ENCODE measurements around the gene COG5.
"Not testable (repeated sequence)": the region's sequence is repeated elsewhere in the genome, so short reads cannot be mapped to it uniquely, and the experiment has no call there.

The COG5 gene

DNA sequence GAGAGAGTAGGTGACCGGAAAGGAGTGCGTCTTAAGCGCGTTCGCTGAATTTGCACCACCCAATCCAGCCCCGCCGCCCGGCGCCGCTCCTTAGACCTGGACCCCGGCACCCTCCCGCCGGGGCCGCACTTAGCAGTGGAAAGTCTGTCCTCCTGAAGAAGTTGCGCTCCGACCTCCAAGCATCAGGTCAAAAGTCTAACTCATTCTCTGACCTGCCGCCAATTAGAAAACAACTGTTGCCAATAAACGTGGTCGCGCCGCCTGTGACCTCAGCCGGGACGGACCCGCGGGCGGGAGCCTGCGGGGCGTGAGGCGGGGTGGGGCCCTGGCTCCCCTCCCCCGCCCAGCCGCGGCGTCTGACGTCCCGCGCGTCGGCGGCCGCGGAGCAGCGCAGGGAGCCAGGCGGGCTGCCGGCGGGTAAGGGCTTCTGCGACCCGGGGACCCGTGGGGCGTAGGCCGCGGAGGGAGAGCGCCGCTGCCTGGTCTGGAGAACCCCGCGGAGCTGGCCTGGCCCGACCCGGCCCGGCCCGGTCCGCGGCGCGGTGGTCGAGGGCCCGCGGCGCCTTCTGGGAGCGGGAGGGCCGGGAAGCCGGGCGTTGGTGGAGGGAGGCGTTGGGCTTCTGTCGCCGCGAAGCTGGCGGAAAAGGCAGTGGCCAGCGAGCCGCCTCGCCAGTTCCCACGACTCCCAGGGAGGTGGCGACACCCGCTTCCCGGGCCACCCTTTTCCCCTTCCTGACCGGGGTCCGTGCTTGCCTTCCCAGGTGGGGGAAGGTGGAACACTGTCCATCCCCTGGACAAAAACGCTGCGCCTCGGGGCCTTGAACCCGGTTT lies 16.4 kb upstream of the COG5 start, which contains the start of gene BCAP29:
TSS of gene BCAP29 (plus strand) at position 362 of the 831 bp plus-strand sequence. CDS start 527 bp downstream, outside the sequence.
- peak in 50 of 51 donors; percentile 22 to 85 (median 71) for DNase-seq

GRCh38 chr7:107579554-107579884 lies 15.8 kb upstream of the COG5 start:
- peak in 1 of 51 donors; percentile 60 for DNase-seq

GRCh38 chr7:107573537-107573936 lies 9.8 kb upstream of the COG5 start:
- DNase-seq = no peak

DNA sequence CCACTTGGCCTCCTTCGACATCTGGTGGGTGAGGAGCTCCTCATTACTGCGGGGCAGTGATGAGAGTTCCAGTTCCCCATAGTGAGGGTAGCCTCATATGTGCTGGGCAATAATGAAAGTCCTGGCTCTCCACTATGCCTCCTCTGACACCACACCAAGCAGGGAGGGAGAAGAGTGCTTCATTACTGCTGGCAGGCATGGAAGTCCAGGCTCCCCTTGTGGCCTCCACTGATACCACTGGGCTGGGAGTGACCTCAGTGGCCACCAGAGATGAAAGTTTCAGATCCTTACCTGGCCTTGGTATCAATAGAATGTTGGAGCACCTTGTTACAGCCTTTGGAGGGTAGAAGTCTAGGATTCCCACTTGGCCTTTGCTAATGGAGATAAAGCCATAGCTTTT lies 6.6 kb upstream of the COG5 start:
- DNase-seq = no peak

GRCh38 chr7:107564553-107565298 lies 1.0 kb upstream of the COG5 start:
- DNase-seq = peak in 1 of 51 donors; percentile 49

- DNase-seq = peak in 15 of 51 donors; percentile 16 to 80 (median 60)
Measured at GRCh38 chr7:107563081-107563774, 492 bp downstream of the COG5 start.

DNA sequence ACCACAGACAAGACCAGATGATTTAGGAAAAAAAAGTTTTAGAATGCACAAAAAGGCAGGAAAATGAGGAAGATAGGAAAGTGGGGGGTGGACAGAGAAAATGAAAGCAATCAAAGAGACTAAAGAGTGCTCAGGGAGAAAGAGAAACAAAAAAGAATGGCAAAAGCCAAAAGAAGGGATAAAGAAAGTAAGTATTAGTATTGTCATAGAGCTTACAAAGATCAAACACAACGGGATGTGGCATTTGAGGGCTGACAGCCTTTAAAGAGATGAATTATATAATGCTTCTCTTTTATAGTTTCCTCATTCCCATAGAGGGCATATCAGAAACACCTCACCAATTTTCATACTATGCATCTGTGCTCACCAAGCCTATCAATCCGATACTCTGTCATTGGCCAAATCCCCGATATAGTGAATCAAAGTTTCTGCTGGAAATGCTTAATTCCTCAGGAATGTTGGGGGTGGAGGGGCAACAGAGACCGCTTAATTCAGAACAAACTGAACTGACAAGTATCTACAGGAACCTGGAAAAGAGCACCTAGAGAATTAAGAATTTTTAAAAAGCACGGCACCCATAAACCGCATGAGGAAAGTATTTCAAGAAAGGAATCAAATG lies 2.7 kb downstream of the COG5 start:
- DNase-seq = no peak

- no peak for DNase-seq
Measured at GRCh38 chr7:107559864-107560263, 3.9 kb downstream of the COG5 start.

DNA sequence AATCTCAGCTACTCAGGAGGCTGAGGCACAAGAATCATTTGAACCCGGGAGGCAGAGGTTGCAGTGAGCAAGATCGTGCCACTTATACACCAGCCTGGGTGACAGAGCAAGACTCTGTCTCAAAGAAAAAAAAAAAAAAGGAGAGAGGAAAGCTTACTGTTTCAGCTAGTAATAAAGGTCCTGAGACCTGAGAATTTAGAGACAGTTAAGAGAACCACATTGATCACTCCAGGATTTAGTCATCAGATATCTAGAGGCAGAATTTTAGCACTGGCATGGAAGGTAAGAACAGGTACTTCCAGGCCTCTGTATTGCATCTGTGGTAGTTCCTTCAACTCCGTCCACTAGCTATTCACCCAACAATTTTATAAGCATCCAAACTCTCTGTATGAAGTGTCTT lies 7.8 kb downstream of the COG5 start:
- DNase-seq = no peak

GRCh38 chr7:107551936-107552335 lies 11.8 kb downstream of the COG5 start:
- no peak for DNase-seq

DNA sequence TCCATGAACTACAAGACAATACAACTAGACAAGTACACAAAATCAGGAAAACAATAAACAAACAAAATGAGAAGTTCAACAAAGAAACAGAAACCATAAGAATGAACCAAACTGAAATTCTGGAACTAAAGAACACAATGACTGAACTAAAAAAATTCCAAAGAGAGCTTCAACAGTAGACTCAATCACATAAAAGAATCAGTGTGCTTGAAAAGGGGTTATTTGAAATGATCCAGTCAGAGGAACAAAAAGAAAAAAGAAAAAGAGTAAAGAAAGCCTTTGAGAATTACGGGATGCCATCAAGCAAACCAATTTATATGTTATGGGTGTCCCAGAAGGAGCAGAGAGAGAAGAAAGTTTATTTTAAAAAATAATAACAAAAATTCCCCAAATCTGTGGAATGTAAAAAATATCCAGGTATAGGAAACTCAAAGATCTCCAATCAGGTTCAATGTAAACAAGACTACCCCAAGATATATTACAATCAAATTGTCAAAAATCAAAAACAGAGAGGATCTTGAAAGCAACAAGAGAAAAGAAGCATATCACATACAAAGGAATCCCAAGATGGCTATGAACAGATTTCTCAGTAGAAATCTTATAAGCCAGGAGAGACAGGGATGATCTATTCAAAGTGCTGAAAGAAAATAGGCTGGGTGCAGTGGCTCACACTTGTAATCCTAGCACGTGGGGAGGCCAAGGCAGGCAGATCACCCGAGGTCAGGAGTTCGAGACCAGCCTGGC lies 18.7 kb downstream of the COG5 start:
- DNase-seq = no peak

GRCh38 chr7:107543338-107543993 lies 20.3 kb downstream of the COG5 start:
- no peak for DNase-seq

GRCh38 chr7:107538001-107538400 lies 25.7 kb downstream of the COG5 start:
- DNase-seq = no peak

DNA sequence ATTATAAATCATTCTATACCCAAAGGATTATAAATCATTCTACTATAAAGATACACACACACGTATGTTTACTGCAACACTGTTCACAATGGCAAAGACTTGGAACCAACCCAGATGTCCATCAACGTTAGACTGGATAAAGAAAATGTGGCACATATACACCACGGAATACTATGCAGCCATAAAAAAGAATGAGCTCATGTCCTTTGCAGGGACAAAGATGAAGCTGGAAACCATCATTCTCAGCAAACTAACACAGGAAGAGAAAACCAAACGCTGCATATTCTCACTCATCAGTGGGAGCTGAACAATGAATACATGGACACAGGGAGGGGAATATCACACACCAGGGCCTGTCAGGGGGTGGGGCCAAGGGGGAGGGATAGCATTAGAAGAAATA lies 26.5 kb downstream of the COG5 start:
- not testable (repeated sequence) for DNase-seq

- no peak for DNase-seq
Measured at GRCh38 chr7:107534139-107534538, 29.6 kb downstream of the COG5 start.

GRCh38 chr7:107530751-107531150 lies 33.0 kb downstream of the COG5 start:
- DNase-seq = no peak

- DNase-seq = no peak
Measured at GRCh38 chr7:107528461-107528860, 35.3 kb downstream of the COG5 start.

- DNase-seq = no peak
Measured at GRCh38 chr7:107527196-107527595, 36.5 kb downstream of the COG5 start.

DNA sequence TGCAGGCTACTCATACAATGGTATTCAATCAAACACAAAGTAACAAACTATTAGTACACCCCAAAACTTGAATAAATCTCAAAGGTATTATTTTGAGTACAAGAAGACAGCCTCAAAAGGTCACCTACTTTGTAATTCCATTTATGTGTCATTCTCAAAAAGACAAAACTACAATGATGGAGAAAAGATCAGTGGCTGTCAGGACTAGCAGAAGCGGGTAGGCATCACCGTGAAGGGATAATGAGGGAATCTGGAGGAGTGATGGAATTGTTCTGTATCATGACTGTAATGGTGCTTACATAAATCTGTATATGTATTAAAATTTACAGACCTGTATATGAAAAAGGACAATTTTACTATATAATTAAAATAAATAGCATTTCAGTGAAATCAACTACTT lies 37.0 kb downstream of the COG5 start:
- DNase-seq = no peak

DNA sequence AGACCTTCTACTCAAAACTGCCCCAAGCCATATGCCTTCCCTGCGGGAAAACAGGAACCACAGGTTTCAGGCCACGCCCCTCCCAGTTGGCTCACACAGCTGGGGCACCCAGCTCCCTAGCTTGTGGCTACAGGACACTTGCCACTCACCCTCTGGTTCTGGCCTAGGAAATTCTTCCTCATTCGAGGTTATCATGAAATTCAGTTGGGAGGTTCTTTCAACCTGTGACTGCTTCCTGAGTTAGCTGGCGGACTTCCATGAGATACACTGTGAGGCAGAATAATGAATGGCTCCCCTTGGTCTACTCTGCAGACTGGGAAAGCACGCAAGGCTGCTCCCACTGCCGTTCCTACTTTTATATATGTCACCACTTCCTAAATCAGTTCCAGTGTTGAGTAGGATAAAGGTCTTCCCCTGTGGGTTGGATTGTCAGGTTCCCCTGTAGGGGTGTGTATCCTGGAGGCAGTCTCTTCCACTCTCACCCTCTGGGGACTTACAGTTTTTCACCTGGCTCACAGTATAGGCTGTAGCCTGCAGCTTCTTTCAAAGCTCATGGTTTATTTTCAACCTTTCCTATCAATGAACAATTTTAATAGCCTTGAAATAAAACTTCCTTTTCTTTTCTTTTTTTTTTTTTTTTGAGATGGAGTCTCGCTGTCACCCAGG lies 56.9 kb downstream of the COG5 start:
- DNase-seq = no peak

Measured in hypothalamus (tissue), 51 donors.